NCI-H2196 (cell line): Measurements from ENCODE around the gene KIF4B.
A peak's percentile ranks its signal among the peaks of the same experiment; 100 is the strongest.
"Not testable (repeated sequence)": the region's sequence is repeated elsewhere in the genome, so short reads cannot be mapped to it uniquely, and the experiment has no call there.

ENCODE experiments used
- DNase-seq: peaks from one replicate; lab custom pipeline; 2025; ENCODE audit not compliant: unreplicated experiment; lab: John Stamatoyannopoulos, UW

The KIF4B gene

DNA sequence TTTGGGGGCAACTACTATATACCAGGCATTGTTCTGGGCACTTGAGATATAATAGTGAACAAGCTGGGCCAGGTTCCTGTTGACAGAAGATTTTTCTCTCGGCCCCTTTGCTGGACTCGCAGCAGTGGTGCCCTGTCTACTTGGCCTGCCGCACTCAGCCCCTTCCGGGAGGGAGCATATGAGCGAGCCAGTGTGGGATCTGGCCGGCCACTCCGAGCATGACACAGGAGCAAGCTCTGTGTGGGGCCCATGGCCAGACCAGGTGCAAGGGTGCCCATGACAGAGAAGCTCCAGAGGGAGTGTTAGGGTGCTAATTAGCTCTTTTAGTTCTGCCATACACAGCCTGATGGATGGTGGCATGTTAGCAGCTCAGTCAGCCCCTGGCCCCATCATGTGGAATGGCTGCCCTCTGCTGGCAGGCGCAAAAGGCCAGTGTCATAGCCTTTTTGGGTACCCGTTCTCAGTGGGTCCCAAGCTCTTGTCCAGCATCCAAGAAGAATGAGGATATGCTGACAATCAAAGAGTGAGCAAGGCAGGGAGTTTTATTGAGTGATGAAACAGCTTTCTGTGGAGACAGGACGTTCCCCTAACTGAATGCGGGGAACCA is 9.3 kb upstream of the KIF4B start:
- no peak for DNase-seq

DNA sequence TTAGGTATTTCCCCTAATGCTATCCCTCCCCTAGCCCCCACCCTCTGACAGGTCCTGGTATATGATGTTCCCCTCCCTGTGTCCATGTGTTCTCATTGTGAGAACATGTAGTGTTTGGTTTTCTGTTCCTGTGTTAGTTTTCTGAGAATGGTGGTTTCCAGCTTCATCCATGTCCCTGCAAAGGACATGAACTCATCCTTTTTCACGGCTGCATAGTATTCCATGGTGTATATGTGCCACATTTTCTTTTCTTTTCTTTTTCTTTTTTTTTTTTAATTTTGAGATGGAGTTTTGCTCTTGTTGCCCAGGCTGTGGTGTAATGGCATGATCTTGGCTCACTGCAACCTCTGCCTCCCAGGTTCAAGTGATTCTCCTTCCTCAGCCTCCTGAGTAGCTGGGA is 7.3 kb upstream of the KIF4B start:
- DNase-seq, result not testable (repeated sequence)

- no peak for DNase-seq
Measured at GRCh38 chr5:155008669-155009068, 4.9 kb upstream of the KIF4B start.

- no peak for DNase-seq
Measured at GRCh38 chr5:155010881-155011280, 2.7 kb upstream of the KIF4B start.

DNA sequence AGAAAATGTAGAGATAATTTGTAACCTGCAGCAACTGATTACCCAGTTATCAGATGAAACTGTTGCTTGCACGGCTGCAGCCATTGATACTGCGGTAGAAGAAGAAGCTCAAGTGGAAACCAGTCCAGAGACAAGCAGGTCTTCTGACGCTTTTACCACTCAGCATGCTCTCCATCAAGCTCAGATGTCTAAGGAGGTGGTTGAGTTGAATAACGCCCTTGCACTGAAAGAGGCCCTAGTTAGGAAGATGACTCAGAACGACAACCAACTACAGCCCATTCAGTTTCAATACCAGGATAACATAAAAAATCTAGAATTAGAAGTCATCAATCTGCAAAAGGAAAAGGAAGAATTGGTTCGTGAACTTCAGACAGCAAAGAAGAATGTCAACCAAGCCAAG is 1.7 kb downstream of the KIF4B start:
- no peak for DNase-seq

DNA sequence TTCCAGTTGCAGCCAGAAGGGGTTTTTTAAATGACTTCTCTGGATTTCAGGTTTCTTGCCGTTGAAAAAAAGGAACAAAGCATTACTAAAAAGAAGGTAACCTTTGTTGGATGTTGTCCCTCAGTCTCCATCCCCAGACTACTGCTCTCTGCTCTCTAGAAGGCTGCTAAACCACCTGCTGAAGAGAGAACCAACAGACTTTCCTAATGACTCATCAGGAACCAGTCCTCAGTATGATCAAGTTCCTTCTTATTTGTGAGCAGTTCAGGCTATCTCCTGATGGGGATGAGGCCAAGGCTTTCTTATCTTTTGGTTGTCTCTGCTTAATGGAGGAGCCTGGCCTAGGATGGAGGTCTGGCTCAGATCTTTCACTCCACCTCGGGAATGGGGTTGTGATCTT is 4.1 kb downstream of the KIF4B start:
- no peak for DNase-seq

- no peak for DNase-seq
Measured at GRCh38 chr5:155019601-155020226, 6.2 kb downstream of the KIF4B start.

DNA sequence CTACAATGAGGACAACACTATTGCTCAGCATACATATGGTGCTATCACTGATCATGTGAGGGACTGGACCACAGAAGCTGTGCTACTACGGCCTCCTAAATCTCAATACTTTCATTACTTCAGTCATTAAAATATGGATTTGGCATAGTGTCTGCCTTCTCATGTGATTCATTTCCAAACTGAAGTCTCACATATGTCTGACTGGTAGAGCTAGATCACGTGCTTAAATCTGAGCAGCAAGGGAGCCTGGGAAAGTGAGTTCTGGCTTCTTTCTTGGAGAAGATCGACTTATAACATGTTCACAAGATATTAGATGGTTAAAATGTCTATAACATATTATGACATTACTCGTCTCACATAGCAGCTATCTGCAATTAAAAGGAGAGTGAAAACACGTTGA is 8.3 kb downstream of the KIF4B start:
- DNase-seq, result no peak

DNA sequence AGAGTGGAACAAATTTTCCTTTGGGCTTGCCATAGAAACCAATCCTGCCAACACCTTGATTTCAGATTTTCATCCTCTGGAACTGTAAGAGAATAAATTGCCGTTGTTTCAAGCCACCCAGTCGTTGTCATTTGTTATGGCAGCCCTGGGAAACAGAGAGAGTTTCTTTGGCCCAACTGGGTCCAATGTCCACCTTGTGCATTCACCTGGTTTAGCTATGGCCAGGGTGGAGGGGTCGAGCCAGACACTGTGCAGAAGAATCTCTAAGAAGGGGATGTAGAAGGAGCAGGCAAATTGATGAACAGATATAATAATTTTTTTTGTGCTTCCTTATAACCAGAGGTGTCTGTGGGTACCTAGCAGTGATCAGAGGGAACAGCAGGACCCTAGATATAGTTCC is 9.8 kb downstream of the KIF4B start:
- DNase-seq, result no peak

DNA sequence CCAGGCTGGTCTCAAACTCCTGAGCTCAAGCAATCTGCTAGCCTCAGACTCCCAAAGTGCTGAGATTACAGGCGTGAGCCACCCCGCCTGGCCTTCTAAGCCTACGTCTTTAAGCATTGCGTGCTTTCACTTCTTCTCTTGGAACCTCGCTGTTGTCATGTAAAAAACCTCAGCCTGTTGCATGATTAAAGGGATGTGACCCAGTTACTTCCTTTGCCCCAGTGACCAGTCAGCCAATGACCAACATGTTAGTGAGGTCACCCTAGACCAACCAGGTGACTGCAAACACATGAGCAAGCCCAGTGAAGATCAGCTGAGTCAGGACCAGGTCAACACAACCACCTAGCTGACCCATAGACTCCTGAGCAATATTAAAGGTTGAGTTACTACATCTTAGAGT is 10.5 kb downstream of the KIF4B start:
- DNase-seq, result no peak

GRCh38 chr5:155025895-155026294 is 12.3 kb downstream of the KIF4B start:
- DNase-seq, result no peak

DNA sequence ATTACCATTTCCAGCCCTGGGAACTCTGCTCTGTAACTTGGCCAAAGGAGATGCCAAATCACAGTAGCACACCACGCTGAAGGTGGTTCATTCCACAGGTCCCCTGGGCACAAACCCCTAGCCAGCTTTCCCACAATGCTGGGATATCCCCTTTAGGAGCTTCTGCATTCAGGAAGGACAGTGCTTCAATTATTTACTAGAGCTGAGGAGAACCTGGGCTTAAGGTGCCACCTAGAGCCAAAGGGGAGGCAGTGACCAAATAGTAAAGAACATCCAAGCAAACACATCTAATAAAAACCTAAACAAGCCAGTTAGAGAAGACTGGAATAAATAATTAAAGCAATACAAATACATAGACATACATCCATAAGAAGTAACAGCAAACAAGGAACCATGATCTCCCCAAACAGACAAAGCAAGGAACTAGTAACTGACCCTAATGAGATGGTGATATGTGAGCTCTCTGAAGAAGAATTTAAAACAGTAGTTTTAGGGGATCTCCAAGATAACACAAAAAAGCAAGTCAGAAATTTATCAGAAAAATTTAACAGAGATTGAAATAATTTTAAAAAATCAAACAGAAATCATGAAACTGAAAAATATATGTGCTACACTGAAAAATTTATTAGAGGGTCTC is 14.6 kb downstream of the KIF4B start:
- DNase-seq, result no peak

- no peak for DNase-seq
Measured at GRCh38 chr5:155029240-155029639, 15.7 kb downstream of the KIF4B start.

GRCh38 chr5:155034145-155034744 is 20.7 kb downstream of the KIF4B start:
- DNase-seq, result not testable (repeated sequence)

DNA sequence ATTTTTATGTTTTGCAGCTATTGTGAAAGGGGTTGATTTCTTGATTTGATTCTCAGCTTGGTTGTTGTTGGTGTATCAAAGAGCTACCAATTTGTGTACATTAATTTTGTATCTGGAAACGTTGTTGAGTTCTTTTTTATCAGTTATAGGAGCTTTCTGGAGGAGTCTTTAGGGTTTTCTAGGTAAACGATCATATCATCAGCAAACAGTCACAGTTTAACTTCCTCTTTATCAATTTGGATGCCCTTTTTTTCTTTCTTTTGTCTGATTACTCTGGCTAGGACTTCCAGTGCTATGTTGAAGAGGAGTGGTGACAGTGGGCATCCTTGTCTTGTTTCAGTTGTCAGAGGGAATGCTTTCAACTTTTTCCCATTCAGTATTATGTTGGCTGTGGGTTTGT is 21.5 kb downstream of the KIF4B start:
- DNase-seq, result not testable (repeated sequence)

DNA sequence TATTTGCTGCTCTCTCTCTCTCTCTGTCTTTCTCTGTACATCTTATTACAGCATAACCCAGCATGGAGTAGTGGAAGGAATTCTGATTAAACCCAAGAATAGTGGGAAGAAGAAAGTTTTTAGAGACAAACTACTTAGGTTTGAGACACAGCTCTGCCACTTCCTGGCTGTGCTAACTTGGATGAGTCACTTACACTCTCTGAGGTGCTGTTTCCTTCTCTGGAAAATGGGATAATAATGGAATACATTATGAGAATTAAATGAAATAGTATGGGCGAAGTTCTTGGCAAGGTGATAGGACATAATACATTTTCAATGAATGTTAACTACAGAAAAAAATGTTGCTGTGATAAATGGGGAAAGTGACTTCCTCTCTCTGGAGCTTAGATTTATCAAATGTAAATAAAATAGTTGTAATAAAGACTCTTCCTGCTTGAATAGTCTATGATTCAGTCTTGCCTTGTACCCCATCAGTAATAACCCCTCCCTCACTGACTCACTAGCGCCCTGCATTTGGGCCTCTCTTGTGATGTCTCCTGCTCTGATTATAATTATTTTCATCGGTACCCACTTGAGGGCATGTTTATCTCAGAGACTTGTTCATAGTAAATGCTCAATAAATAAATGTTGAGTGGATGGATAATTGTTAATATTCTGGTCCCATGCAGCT is 27.6 kb downstream of the KIF4B start:
- DNase-seq, result no peak

GRCh38 chr5:155044591-155044990 is 31.0 kb downstream of the KIF4B start:
- no peak for DNase-seq

- peak; percentile 24 for DNase-seq
Measured at GRCh38 chr5:155046591-155046990, 33.0 kb downstream of the KIF4B start.

DNA sequence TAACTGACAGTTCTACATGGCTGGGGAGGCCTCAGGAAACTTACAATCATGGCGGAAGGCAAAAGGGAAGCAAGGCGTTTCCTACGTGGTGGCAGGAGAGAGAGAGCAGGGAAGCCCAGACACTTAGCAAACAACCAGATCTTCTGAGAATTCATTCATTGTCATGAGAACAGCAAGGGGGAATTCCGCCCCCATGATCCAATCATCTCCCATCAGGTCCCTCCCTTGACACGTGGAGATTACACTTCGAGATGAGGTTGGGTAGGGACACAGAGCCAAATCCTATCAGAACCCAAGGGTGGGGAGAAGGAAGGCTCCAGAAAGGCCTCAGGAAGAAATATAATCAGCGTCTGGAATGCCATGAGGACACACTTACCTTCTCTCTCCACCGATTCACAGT is 34.3 kb downstream of the KIF4B start:
- DNase-seq, result no peak

GRCh38 chr5:155049569-155050383 is 36.2 kb downstream of the KIF4B start:
- no peak for DNase-seq
